GM12878 (cell line): ENCODE results near the gene HOXB3. TPM values are rescaled to one million over a fixed set of nuclear protein-coding genes. Genes with fewer than 3 reads are reported as not detected.

Experiments
- ATAC-seq: fragments of 200-7000 bp; cut with Tn5 transposase; 3 replicates; pipeline ENCODE4 v1.9.1; 2020; ENCODE audit warnings: mild to moderate bottlenecking, moderate library complexity
- BruUV-seq: library from RNA; stranded (reverse); fragments of 400-500 nt; replicated peaks from 2 replicates; lab custom pipeline; 2021; lab: Mats Ljungman, UMichigan
- CTCF ChIA-PET: fragments of 300-600 bp; sonication (Branson Sonifier 250); formaldehyde crosslinking; extraction: SDS; loops from one replicate; lab custom pipeline; 2021; ENCODE audit warnings: inconsistent platforms; lab: Yijun Ruan, JAX
- POLR2A ChIA-PET: fragments of 350-600 bp; formaldehyde crosslinking; extraction: SDS; loops from one replicate; lab custom pipeline; 2021; ENCODE audit warnings: inconsistent platforms; lab: Charles Lee
- RAD21 ChIA-PET: fragments of 300-600 bp; sonication (Branson Sonifier 250); formaldehyde crosslinking; loops from one replicate; lab custom pipeline; 2023; ENCODE audit warnings: antibody characterized with exemption; ENCODE audit not compliant: unreplicated experiment; lab: Charles Lee
- SMC1A ChIA-PET: fragments of 300-600 bp; sonication (Branson Sonifier 250); formaldehyde crosslinking; loops from one replicate; lab custom pipeline; 2023; ENCODE audit not compliant: unreplicated experiment, uncharacterized antibody; lab: Charles Lee
- DNase-seq: peaks from one replicate; pipeline ENCODE4 v3.0.0-alpha.2; 2011; ENCODE audit warnings: low read depth, low spot score
- FAIRE-seq: peaks from 3 replicates; lab custom pipeline; 2011; peaks lifted over from hg19 to GRCh38; lab: Jason Lieb, UNC
- H2AFZ ChIP-seq: 2 replicates; pipeline ENCODE4 v1.6.0; 2011; ENCODE audit warnings: low read depth, low read length, control low read depth; ENCODE audit not compliant: control insufficient read depth
- H3K27ac ChIP-seq: 2 replicates; pipeline ENCODE4 v1.5.1; 2011; ENCODE audit warnings: control low read depth; ENCODE audit not compliant: control insufficient read depth, insufficient read depth
- H3K27me3 ChIP-seq, 2 experiments: replicated peaks in 1 of 2; 2 replicates each; pipeline versions ENCODE4 v1.6.0 to v1.6.1; 2011; ENCODE audit warnings: low read length in 1 of 2; ENCODE audit not compliant: control insufficient read depth in 2 of 2, insufficient read depth in 2 of 2
- H3K36me3 ChIP-seq, 2 experiments: 2 replicates each; pipeline ENCODE4 v1.5.1; 2011; ENCODE audit warnings: low read length in 1 of 2; ENCODE audit not compliant: control insufficient read depth in 2 of 2, insufficient read depth in 2 of 2
- H3K4me1 ChIP-seq: 2 replicates; pipeline ENCODE4 v1.6.1; 2011; ENCODE audit warnings: mild to moderate bottlenecking, low read length, moderate library complexity, mixed read lengths; ENCODE audit not compliant: control insufficient read depth, insufficient read depth
- H3K4me2 ChIP-seq: 2 replicates; pipeline ENCODE4 v1.6.0; 2011; ENCODE audit warnings: control low read depth; ENCODE audit not compliant: control insufficient read depth, insufficient read depth
- H3K4me3 ChIP-seq: fragments of 200-600 bp; sonication (generic); 2 replicates; pipeline ENCODE4 v1.5.1; 2016
- H3K79me2 ChIP-seq: 2 replicates; pipeline ENCODE4 v1.6.0; 2011; ENCODE audit warnings: low read length; ENCODE audit not compliant: control insufficient read depth, insufficient read depth
- H3K9ac ChIP-seq: 2 replicates; pipeline ENCODE4 v1.8.0; 2011; ENCODE audit warnings: low read length, control low read depth, mixed read lengths; ENCODE audit not compliant: control insufficient read depth, insufficient read depth
- H3K9me3 ChIP-seq: replicated peaks from 3 replicates; pipeline ENCODE4 v1.5.1; 2011; ENCODE audit warnings: mild to moderate bottlenecking, low read length; ENCODE audit not compliant: control insufficient read depth, insufficient read depth
- H4K20me1 ChIP-seq: 2 replicates; pipeline ENCODE4 v1.6.0; 2011; ENCODE audit not compliant: control insufficient read depth, insufficient read depth
- FOXK2 ChIP-seq: fragments of 450-650 bp; IDR thresholded peaks from 2 replicates; pipeline ENCODE4 v1.6.1; 2017; ENCODE audit warnings: mild to moderate bottlenecking, moderate library complexity
- IRF4 ChIP-seq: IDR thresholded peaks from 2 replicates; pipeline ENCODE4 v1.6.1; 2011; ENCODE audit warnings: low read depth, low read length
- NFYB ChIP-seq: IDR thresholded peaks from 2 replicates; pipeline ENCODE4 v1.6.1; 2011; ENCODE audit warnings: low read depth, mild to moderate bottlenecking, low read length, improper control_type of control experiment, moderate library complexity; ENCODE audit not compliant: insufficient read depth
- RCOR1 ChIP-seq: conservative IDR thresholded peaks from 2 replicates; pipeline ENCODE4 v1.6.1; 2012; ENCODE audit warnings: low read depth, low read length, improper control_type of control experiment
- SMARCA5 ChIP-seq: fragments of 450-650 bp; IDR thresholded peaks from 2 replicates; pipeline ENCODE4 v1.6.1; 2017; ENCODE audit warnings: mild to moderate bottlenecking
- TCF3 ChIP-seq: IDR thresholded peaks from 2 replicates; pipeline ENCODE4 v1.6.1; 2012; ENCODE audit warnings: low read depth, mild to moderate bottlenecking, low read length, borderline replicate concordance; ENCODE audit not compliant: insufficient read depth
- YY1 ChIP-seq: IDR thresholded peaks from 2 replicates; pipeline ENCODE4 v1.6.1; 2011; ENCODE audit warnings: low read depth, mild to moderate bottlenecking, low read length
- ZNF274 ChIP-seq: IDR thresholded peaks from one replicate; pipeline ENCODE4 v1.8.0; 2011; ENCODE audit not compliant: insufficient read length, insufficient read depth
- WGBS: methylation state at CpG from one replicate; pipeline ENCODE4 v1.1.6; 2016; ENCODE audit warnings: low lambda C conversion rate; ENCODE audit not compliant: insufficient replicate concordance, insufficient coverage; ENCODE audit errors: missing lambda C conversion rate; 5-methylcytosine and 5-hydroxymethylcytosine counted together
- in situ Hi-C: fragments of 300-500 bp; cut with MboI; formaldehyde crosslinking; loops from 9 replicates; pipeline ENCODE4 v1.14.3; 2018; ENCODE audit warnings: mixed read lengths
- intact Hi-C: fragments of 100-400 bp; cut with micrococcal nuclease; formaldehyde crosslinking; loops from one replicate; pipeline ENCODE4 v1.14.2; 2022; ENCODE audit not compliant: unreplicated experiment
- polyA plus RNA-seq, 11 experiments: library from polyadenylated mRNA; depleted of rRNA in 4 of 11; unstranded in 6 of 11; stranded (reverse) in 5 of 11; fragments of >200 nt; fragmentation: Nextera tagmentation in 4 of 11; fragmentation: Illumina TruSeq in 1 of 11; extraction: Ambion mirVana in 4 of 11; extraction: Trizol in 1 of 11; gene quantifications; 1 replicate in 1 of 11; 2 replicates in 10 of 11; pipeline versions ENCODE4 v1.2.1 to v1.2.3, GENCODE V29; 2011 to 2016; ENCODE audit warnings: inconsistent platforms in 2 of 11, missing spikeins in 2 of 11, low read depth in 1 of 11
- total RNA-seq, 4 experiments: library from RNA; depleted of rRNA in 3 of 4; stranded (reverse); fragments of >200 nt in 3 of 4; fragmentation: Illumina TruSeq in 1 of 4; extraction: Trizol in 1 of 4; gene quantifications; 2 replicates each; pipeline versions ENCODE4 v1.2.1 to v1.2.3, GENCODE V29; 2013 to 2021

Gene HOXB3
- total and polyA plus RNA-seq, 10 of the 15 experiments (the other 5 are each of a cell fraction or from before 2014, with no cell fraction given), result 0.19 to 7.7 (median 2.9) TPM

GRCh38 chr17:48604770-48605329 is 14.8 kb upstream of the HOXB3 start, which contains the start of gene HOXB6:
Gene HOXB6, minus strand, starts transcription at chr17:48604986. Its CDS starts 6,836 bp downstream, at chr17:48598150.
- intact Hi-C loops, result no loop called here
- Histone ChIP-seq H3K27me3 (peaks cover 9 to 13% of the 10 kb centered on the region in 2 experiments), H3K4me2 (no peak within 1 kb of the TSS), H3K4me1 (peaks cover 3% of the 10 kb centered on the region), H2AFZ (no peak within 1 kb of the TSS), H3K79me2 (no peaks in the 10 kb centered on the region), H3K4me3 (no peak within 1 kb of the TSS), H3K27ac (no peak within 1 kb of the TSS), H4K20me1 (no peaks in the 10 kb centered on the region), H3K9ac (no peak within 1 kb of the TSS), H3K36me3 (no peaks in the 10 kb centered on the region), H3K9me3 (no peaks in the 10 kb centered on the region)
- ChIA-PET SMC1A (interaction anchor here (0.6 to 0.8 kb wide), 2 partner anchors 8 to 1689 kb away, joined by 3 read pairs; no protein-coding TSS in a partner anchor), POLR2A (interaction anchor here (0.7 kb wide), 1 partner anchor 865 kb away, joined by 6 read pairs; no protein-coding TSS in a partner anchor), RAD21 (interaction anchor here (0.6 kb wide), 1 partner anchor 13 kb away, joined by 3 read pairs; no protein-coding TSS in a partner anchor), CTCF (interaction anchor here (2.3 kb wide), 1 partner anchor 346 kb away, joined by 6 read pairs; no protein-coding TSS in a partner anchor)
- 1% methylated on average over 16 of the region's 16 CpGs for WGBS
- FAIRE-seq (no peak), ATAC-seq (no peak), DNase-seq (no peak)
- no peak for TF ChIP-seq ZNF274
- TF ChIP-seq TCF3, result no peak
- TF ChIP-seq FOXK2, result no peak
- TF ChIP-seq SMARCA5, result no peak
- 0 out of 2 replicates have a peak, but pooled peaks have one; percentile 7 for TF ChIP-seq NFYB
- no peak for TF ChIP-seq YY1
- TF ChIP-seq IRF4, result no peak
- TF ChIP-seq RCOR1, result no peak
- in situ Hi-C loops, result no loop called here
- BruUV-seq, result no TSS peak
